Ovary (tissue), 3 donors: Measurements from ENCODE around the gene SEPTIN7.

Experiments used
- EP300 ChIP-seq: sonication (generic); formaldehyde crosslinking; IDR thresholded peaks from one replicate; pipeline ENCODE4 v1.6.1; 2017; ENCODE audit warnings: antibody characterized with exemption
- POLR2A ChIP-seq: fragments of 450-650 bp; IDR thresholded peaks from one replicate; pipeline ENCODE4 v1.6.1; 2017; ENCODE audit warnings: antibody characterized with exemption, mild to moderate bottlenecking, moderate library complexity
- TF ChIP-seq, protein P1 (sequence below), 3 donors: fragments of 450-650 bp in 2 of 3; fragments of 200-600 bp in 1 of 3; IDR thresholded peaks; one replicate each; pipeline versions ENCODE4 v1.5.1 to v1.8.0; 2016 to 2022; ENCODE audit warnings: antibody characterized with exemption in 3 of 3, mild to moderate bottlenecking in 1 of 3
- donor health status: DM: no; HTN: no; CAD: no.

DNA sequence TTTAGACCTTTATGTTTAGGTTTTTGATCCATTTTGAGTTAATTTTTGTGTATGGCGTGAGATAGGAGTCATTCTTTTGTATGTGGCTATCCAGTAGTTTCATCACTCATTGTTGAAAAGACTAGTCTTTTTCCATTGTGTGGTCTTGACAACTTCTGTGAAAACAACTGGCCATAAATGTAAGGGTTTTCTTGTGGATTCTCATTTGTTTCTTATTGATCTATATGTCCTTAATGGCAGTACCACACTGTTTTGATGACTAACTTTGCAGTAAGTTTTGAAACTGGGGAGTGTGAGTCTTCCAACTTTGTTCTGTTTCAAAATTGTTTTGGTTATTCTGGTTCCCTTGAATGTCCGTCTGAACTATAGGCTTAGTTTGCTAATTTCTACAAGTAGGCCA is 16.3 kb downstream of the SEPTIN7 start:
- TF ChIP-seq, protein P1, sequence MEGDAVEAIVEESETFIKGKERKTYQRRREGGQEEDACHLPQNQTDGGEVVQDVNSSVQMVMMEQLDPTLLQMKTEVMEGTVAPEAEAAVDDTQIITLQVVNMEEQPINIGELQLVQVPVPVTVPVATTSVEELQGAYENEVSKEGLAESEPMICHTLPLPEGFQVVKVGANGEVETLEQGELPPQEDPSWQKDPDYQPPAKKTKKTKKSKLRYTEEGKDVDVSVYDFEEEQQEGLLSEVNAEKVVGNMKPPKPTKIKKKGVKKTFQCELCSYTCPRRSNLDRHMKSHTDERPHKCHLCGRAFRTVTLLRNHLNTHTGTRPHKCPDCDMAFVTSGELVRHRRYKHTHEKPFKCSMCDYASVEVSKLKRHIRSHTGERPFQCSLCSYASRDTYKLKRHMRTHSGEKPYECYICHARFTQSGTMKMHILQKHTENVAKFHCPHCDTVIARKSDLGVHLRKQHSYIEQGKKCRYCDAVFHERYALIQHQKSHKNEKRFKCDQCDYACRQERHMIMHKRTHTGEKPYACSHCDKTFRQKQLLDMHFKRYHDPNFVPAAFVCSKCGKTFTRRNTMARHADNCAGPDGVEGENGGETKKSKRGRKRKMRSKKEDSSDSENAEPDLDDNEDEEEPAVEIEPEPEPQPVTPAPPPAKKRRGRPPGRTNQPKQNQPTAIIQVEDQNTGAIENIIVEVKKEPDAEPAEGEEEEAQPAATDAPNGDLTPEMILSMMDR (IDR thresholded peaks at IDR 0.05) = no peak
- TF ChIP-seq POLR2A = no peak
- TF ChIP-seq EP300 = no peak
